GM11168 (cell line): ENCODE measurements around the gene PGGHG.
"Not testable (repeated sequence)": the region's sequence is repeated elsewhere in the genome, so short reads cannot be mapped to it uniquely, and the experiment has no call there.

ENCODE experiments used
- in situ Hi-C: fragments of 300-500 bp; cut with MboI; formaldehyde crosslinking; loops from one replicate; pipeline ENCODE4 v1.12.0; 2022; ENCODE audit warnings: low sequenced_read_pairs; ENCODE audit not compliant: unreplicated experiment

PGGHG gene

GRCh38 chr11:311013-311748 lies 22.3 kb downstream of the PGGHG start:
- in situ Hi-C loops = not testable (repeated sequence)

DNA sequence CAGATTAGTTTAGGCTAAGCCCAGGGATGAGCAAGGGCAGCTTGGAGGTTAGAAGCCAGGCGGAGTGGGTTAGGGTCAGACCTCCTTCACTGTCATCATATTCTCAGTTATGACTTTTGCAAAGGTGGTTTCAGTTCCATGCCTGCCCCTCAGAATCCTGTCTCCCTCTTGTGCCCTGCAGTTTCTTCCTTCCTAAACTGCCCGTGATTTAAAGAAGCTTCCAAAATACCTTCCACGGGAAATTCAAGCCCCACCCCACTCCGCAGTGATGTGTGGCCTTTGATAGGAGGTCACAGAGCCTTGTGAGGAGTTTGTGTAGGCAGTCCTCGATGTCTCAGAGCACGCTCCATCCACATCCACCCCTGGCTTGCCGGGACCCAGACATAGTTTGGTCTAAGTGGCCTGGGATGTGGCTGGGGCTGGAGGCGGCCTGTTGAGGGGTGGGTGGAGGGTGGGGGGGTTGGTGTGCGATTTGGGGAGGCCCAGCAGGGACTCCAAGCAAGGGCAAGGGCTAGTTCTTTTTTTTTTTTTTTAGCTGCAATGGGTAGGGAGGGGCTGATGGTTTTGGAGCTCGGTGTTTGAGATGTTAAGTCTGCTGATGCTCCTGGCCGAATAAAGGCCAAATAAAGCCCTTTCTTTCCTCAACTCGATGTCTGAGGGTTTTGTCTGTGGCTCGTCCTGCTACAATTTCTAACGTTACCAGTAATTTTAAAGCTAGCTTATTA lies 23.3 kb downstream of the PGGHG start:
- in situ Hi-C loops = no loop called here

GRCh38 chr11:313304-313786 lies 24.4 kb downstream of the PGGHG start:
- in situ Hi-C loops = no loop called here

DNA sequence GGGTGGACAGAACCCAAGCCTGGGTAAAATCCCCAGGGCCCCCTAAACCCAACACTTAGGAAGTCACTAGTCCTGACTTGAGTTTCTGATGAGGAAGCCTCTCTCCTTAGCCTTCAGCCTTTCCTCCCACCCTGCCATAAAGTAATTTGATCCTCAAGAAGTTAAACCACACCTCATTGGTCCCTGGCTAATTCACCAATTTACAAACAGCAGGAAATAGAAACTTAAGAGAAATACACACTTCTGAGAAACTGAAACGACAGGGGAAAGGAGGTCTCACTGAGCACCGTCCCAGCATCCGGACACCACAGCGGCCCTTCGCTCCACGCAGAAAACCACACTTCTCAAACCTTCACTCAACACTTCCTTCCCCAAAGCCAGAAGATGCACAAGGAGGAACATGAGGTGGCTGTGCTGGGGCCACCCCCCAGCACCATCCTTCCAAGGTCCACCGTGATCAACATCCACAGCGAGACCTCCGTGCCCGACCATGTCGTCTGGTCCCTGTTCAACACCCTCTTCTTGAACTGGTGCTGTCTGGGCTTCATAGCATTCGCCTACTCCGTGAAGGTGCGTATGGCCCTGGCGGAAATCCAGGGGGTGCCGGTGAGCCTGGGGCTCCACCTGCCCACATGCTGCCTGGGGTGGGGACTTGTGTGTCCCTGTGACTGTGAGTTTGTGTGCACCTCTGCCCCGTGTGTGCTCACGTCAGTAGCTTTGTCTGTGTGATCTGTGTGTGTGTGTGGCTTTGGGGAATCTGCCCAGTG lies 25.0 kb downstream of the PGGHG start, which contains the start of gene IFITM1:
IFITM1 (plus strand) TSS at position 254 of the 767 bp plus-strand sequence; CDS start at position 385, 131 bp downstream.
- in situ Hi-C loops = no loop called here

DNA sequence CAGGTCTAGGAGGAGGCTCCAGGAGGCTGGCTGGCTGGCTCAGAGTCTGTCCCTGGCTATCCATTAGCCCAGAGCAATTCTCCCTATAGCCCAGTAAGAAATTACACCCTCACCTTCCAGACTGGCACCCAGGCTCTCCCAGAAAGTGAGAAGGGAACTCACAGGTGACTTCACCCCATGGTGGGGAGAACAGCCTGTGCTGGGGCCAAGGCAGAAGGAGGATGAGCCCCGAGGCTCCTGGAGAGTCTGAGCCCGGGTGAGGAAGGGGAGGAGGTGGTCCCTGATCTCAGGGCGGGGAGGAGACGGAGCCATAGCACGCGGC lies 25.6 kb downstream of the PGGHG start:
- in situ Hi-C loops = not testable (repeated sequence)

DNA sequence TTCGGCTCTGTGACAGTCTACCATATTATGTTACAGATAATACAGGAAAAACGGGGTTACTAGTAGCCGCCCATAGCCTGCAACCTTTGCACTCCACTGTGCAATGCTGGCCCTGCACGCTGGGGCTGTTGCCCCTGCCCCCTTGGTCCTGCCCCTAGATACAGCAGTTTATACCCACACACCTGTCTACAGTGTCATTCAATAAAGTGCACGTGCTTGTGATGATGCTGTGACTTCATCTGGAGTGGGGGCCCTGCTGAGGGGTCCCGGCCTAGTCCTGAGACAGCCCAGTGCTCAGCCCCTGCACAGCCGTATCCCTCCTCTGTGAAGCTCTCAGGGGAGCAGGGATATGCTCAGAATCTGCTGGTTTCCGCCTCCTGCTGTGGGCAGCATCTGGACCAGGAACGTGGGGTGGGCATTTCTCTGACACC lies 26.1 kb downstream of the PGGHG start:
- in situ Hi-C loops = no loop called here

- in situ Hi-C loops = no loop called here
These were observed 26.6 kb downstream of the PGGHG start for GRCh38 chr11:315516-315994.

- in situ Hi-C loops = no loop called here
These were observed 27.2 kb downstream of the PGGHG start for GRCh38 chr11:316031-316701.

DNA sequence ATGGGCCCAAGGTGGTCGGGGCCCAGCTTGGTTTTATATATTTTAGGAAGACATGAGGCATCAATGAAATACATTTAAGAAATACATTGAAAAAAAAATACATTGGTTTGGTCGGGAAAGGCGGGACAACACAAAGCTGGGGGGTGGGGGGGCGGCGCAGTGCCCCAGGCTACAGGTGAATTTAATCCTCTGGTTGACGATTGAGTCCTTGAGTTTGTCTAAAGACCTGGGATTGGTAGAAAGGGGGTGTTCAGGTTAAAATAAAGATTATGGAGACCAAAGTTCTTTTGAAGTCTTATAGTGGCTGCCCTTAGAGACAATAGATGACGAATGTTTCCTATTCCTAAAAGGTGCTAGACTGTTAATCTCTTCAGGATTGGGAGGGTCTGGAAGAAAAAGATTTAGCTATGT lies 28.0 kb downstream of the PGGHG start:
- in situ Hi-C loops = no loop called here

- in situ Hi-C loops = not testable (repeated sequence)
These were observed 28.9 kb downstream of the PGGHG start for GRCh38 chr11:317668-318404.

- in situ Hi-C loops = not testable (repeated sequence)
These were observed 29.6 kb downstream of the PGGHG start for GRCh38 chr11:318405-319120.

GRCh38 chr11:319121-319887 lies 30.4 kb downstream of the PGGHG start:
- in situ Hi-C loops = not testable (repeated sequence)

- in situ Hi-C loops = not testable (repeated sequence)
These were observed 31.0 kb downstream of the PGGHG start for GRCh38 chr11:319888-320273.

- in situ Hi-C loops = no loop called here
These were observed 35.2 kb downstream of the PGGHG start for GRCh38 chr11:324156-324555.

GRCh38 chr11:324593-325517 lies 35.9 kb downstream of the PGGHG start:
- in situ Hi-C loops = not testable (repeated sequence)

DNA sequence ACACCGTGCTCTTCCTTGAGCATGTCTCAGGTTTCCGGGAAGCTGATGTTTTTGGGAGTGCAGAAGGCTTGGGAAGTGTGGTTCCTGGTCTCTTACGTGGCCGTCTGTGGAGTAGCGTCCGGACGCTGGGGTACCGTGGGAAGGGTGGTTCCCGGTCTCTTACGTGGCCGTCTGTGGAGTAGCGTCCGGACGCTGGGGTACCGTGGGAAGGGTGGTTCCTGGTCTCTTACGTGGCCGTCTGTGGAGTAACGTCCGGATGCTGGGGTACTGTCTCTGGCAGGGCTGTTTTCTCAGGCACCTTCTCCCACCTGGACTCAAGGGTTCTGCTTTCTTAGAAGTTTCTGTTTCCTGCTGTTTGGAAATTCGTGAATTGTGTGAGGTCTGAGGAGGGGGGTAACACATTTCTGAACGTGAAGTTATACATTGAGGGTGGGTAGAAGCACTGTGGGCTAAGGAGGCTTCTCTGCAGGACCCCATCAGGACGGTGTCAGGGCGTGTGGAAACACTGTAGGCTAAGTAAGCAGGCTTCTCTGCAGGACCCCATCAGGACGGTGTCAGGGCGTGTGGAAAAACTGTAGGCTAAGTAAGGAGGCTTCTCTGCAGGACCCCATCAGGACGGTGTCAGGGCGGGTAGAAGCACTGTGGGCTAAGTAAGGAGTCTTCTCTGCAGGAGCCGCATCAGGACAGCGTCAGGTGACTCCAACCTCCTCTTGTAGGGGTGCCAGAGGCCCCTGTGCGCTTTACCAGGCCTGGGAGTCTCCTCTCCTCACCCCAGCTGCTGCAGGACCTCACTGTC lies 37.1 kb downstream of the PGGHG start:
- in situ Hi-C loops = no loop called here

DNA sequence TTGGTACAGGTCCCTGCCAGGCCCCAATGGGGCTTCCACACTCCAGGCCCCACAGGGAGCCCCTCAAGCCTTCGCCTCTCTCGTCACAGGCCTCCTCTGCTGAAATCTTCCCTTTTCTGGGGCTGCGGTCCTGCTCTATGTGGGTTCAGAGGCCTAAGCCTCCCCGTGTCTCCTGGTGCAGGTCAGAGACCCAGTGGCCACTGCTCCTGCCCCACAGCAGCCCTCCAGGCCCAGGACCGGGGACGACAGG lies 37.6 kb downstream of the PGGHG start:
- in situ Hi-C loops = no loop called here
